Osteocyte (in vitro differentiated cells): ENCODE data around the gene SPOUT1. TPM values are rescaled to one million over a fixed set of nuclear protein-coding genes. Genes with fewer than 3 reads are reported as not detected.
"Not testable (repeated sequence)": the region's sequence is repeated elsewhere in the genome, so short reads cannot be mapped to it uniquely, and the experiment has no call there.

Experiments used
- DNase-seq: peaks from one replicate; pipeline ENCODE4 v3.0.0; 2021; ENCODE audit warnings: mixed read lengths; ENCODE audit not compliant: unreplicated experiment; ENCODE audit errors: extremely low spot score
- H3K27ac Mint-ChIP-seq: one replicate; pipeline ENCODE4 v1.8.0; 2021; ENCODE audit warnings: mild to moderate bottlenecking, mixed read lengths; ENCODE audit not compliant: unreplicated experiment
- H3K27me3 Mint-ChIP-seq: one replicate; pipeline ENCODE4 v1.8.0; 2021; ENCODE audit warnings: mixed read lengths; ENCODE audit not compliant: unreplicated experiment
- H3K36me3 Mint-ChIP-seq: one replicate; pipeline ENCODE4 v1.8.0; 2021; ENCODE audit warnings: mixed read lengths; ENCODE audit not compliant: unreplicated experiment
- H3K4me1 Mint-ChIP-seq: one replicate; pipeline ENCODE4 v1.8.0; 2021; ENCODE audit warnings: mixed read lengths; ENCODE audit not compliant: unreplicated experiment
- H3K4me3 Mint-ChIP-seq: one replicate; pipeline ENCODE4 v1.8.0; 2021; ENCODE audit warnings: mild to moderate bottlenecking, moderate library complexity, mixed read lengths; ENCODE audit not compliant: unreplicated experiment
- H3K9me3 Mint-ChIP-seq: one replicate; pipeline ENCODE4 v1.8.0; 2021; ENCODE audit warnings: mixed read lengths; ENCODE audit not compliant: unreplicated experiment
- total RNA-seq: library from RNA; stranded (reverse); gene quantifications from 2 replicates; pipeline ENCODE4 v1.2.1, GENCODE V29; 2021
- TF ChIP-seq, protein P1 (sequence below): fragments of 200-600 bp; sonication (generic); IDR thresholded peaks from 2 replicates; pipeline ENCODE4 v1.5.0; 2021; ENCODE audit warnings: antibody characterized with exemption, mild to moderate bottlenecking, moderate library complexity

The SPOUT1 gene
- total RNA-seq, 1 donor from 2014 or later, result 34.8 TPM

DNA sequence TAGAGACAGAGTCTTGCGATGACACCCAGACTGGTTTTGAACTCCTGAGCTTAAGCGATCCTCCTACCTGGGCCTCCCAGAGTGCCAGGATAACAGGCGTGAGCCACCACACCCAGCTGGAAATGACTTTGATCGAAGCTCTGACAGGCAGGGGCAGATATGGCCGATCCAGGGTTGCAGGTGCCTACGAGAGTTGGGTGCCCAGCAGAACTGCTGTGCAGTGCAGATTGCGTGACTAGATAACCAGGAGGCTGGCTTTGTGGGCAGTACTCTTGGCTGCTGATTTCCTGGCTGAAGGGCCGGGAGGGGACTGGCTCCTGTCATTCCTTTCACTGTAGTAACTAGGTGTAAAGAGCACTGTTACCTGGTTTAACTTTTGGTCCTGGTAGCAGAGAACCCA is 30.7 kb downstream of the SPOUT1 start:
- Mint-ChIP-seq H3K27me3 (no peaks in the 10 kb centered on the region), H3K4me3 (no peak overlapping the region), H3K9me3 (no peaks in the 10 kb centered on the region), H3K4me1 (no peaks in the 10 kb centered on the region), H3K27ac (no peak overlapping the region), H3K36me3 (peaks cover 40% of the 10 kb centered on the region)
- TF ChIP-seq, protein P1, sequence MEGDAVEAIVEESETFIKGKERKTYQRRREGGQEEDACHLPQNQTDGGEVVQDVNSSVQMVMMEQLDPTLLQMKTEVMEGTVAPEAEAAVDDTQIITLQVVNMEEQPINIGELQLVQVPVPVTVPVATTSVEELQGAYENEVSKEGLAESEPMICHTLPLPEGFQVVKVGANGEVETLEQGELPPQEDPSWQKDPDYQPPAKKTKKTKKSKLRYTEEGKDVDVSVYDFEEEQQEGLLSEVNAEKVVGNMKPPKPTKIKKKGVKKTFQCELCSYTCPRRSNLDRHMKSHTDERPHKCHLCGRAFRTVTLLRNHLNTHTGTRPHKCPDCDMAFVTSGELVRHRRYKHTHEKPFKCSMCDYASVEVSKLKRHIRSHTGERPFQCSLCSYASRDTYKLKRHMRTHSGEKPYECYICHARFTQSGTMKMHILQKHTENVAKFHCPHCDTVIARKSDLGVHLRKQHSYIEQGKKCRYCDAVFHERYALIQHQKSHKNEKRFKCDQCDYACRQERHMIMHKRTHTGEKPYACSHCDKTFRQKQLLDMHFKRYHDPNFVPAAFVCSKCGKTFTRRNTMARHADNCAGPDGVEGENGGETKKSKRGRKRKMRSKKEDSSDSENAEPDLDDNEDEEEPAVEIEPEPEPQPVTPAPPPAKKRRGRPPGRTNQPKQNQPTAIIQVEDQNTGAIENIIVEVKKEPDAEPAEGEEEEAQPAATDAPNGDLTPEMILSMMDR, result no peak
- DNase-seq, result no peak

- H3K4me1 Mint-ChIP-seq, H3K27me3 Mint-ChIP-seq, DNase-seq, H3K9me3 Mint-ChIP-seq, H3K27ac Mint-ChIP-seq, H3K4me3 Mint-ChIP-seq: not testable (repeated sequence)
- H3K36me3 Mint-ChIP-seq, result peaks cover 39% of the 10 kb centered on the region
Measured at GRCh38 chr9:128794961-128795360, 34.6 kb downstream of the SPOUT1 start.

GRCh38 chr9:128792978-128793686 is 36.5 kb downstream of the SPOUT1 start:
- DNase-seq, result no peak
- no peaks in the 10 kb centered on the region for H3K9me3 Mint-ChIP-seq
- H3K4me1 Mint-ChIP-seq, result peaks cover 6% of the 10 kb centered on the region
- H3K27ac Mint-ChIP-seq, result no peak overlapping the region
- H3K27me3 Mint-ChIP-seq, result no peaks in the 10 kb centered on the region
- TF ChIP-seq, protein P1, result no peak
- H3K4me3 Mint-ChIP-seq, result no peak overlapping the region
- peaks cover 32% of the 10 kb centered on the region for H3K36me3 Mint-ChIP-seq

- no peak for DNase-seq
- peaks cover 28% of the 10 kb centered on the region for H3K36me3 Mint-ChIP-seq
- H3K4me3 Mint-ChIP-seq, result no peak overlapping the region
- TF ChIP-seq, protein P1, result no peak
- no peaks in the 10 kb centered on the region for H3K9me3 Mint-ChIP-seq
- no peak overlapping the region for H3K27ac Mint-ChIP-seq
- H3K4me1 Mint-ChIP-seq, result peaks cover 9% of the 10 kb centered on the region
- H3K27me3 Mint-ChIP-seq, result no peaks in the 10 kb centered on the region
Measured at GRCh38 chr9:128792134-128792533, 37.5 kb downstream of the SPOUT1 start.

DNA sequence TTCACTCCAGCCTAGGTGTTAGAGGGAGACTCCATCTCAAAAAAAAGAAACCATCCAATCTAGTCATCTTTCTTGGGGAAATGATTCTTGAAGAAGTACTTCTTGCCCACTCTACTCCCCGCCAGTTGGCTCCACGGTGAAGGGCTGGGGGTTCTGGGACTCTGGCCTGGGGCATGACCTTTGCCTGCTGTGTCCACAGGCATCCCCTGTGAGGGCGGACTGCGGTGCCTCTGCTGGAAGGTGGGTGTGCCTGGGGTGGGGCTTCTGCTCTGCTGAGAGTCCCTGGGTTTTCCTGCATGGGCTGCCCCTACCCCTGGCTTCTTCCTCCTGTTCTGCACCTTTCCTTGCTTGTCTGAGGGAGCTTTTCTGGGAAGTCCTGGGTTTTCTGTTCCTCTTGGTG is 39.1 kb downstream of the SPOUT1 start:
- DNase-seq, result no peak
- TF ChIP-seq, protein P1, result no peak
- Mint-ChIP-seq H3K27me3 (no peaks in the 10 kb centered on the region), H3K36me3 (peaks cover 26% of the 10 kb centered on the region), H3K9me3 (no peaks in the 10 kb centered on the region), H3K4me3 (no peak overlapping the region), H3K4me1 (peaks cover 14% of the 10 kb centered on the region), H3K27ac (no peak overlapping the region)
